Amniotic epithelial cell (primary cell): ENCODE results near the gene RGS3.
A peak's percentile ranks its signal among the peaks of the same experiment; 100 is the strongest.

Source experiments
- DNase-seq: peaks from one replicate; pipeline ENCODE4 v3.0.0-alpha.2; 2010; ENCODE audit warnings: low read depth

Gene RGS3

DNA sequence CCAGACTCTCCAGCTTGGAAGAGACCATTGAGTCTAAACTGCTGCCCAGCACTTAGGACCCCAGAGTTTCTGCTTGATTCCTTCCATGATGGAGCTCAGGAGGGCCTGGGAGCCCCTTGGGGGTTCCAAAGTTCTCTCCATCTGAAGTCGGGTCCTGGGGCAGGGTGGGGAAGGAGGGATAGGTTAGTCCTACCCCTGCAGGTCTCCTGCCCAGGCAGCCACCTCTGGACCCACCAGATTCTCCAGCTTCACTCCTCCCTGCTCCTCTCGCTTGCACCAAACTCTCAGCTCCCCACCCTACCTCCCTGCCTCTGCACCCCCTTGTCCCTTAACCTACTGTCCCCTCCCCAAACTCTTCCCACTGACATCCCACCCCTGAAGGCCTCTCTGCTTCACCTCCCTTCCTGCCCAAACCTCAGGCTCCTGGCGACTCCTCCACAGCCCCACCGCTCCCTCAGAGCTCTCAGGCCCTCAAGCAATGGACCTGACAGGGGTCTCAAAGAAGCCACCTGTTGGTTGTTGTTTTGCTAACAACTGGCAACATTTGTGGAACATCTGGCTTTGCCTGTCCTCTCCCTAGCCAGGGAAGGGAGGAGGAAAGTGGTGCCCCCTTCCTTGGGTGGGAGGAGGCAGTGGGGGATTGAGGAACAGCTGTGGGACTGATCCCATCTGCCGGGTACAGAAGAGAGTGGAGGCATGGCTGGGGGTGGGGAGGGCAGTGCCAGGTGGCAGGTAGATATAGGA is 137.5 kb downstream of the RGS3 start:
- no peak for DNase-seq

DNA sequence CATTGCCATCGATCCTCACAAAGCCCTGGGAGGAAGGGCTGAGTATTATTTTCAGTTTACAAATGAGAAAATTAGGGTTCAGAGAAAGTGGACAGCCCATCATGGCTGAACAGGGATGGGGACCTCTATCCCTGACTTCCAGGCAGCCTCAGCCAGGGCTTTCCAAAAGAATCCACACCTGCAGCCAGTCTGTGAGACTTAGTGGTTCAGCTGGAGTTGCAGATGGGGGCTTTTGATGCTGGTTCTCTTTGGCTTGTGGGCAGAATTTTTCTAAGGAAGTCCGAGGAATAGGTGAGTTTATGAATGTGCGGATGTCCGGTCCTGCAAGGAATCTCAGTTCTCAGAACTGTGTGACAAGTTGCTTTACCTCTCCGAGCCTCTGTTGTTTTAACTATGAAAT is 138.1 kb downstream of the RGS3 start:
- no peak for DNase-seq

DNA sequence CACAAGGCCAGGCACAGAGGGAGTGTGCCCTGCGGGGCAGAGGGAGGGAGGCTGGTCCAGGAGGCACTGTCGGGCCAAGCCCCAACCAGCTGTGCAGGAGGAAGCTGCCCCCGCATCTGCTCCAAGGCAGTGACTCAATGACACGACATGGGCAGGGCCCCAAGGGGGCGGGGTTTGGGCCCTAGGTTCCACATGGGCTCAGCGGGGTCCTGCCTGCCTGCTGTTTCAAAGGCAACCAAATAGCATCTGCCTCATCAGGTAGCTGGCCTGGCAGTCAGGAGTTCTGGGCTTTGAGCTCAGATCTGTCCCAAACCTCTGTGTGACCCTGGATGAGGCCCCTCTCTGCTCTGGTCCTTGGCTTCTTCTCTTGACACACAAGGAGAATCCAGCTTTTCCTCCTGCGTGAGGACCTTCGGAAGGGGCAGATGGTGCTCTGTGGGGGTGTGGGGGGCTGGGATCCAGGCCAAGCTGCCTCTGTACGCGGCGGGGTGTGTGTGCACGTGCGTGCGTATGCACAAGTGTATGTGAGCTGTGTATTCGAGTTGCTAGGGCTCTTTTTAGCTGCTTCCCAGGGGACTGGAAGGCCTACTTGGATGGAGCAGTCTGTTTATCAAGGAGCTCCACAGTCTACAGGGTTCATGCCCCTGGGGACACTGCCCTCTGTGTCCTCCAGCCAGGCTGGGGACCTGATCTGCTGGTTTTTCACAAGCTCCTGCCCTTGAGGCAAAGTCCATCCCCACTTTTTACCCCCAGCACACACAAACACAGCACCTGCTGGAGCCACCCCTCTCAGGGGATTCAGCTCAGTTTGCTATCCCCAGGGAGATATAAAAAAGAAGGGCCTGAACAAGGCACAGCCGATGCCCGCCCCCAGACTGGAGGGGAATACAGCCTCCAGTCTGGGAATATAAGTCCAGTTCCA is 138.9 kb downstream of the RGS3 start:
- DNase-seq: peak; percentile 58

DNA sequence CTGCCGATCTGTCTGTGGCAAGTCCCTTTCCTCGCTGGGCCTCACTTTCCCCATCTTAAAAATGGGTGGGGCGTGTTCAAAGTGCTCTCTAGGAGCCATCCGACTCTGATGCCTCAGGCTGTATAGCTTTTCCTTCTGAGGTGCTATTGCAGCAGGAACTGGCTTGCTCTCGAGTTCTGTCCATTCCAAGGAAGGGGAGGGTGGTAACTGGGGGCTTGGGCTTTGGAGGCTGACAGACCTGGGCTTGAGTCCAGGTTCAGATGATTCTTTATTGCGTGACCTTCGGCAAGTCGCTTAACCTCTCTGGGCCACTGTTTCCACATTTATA is 139.5 kb downstream of the RGS3 start:
- no peak for DNase-seq

DNA sequence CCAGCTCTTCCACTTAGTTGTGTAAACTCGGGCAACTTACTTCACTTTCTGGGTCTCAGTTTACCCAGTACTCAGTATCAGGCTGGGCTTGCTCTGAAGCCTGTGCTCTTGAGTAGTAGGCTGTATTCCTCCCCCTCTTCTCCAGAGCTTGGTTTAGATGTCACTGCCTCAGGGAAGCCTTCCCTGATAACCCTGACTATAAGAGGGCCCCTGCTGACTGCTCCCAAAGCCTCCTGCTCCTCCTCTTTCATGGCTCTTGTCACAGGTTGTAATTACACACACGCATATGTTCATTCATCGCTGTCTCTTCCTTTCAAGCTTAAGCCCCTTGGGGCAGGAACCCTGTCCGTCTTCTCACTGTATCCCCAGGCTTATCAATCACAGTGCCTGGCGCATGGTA is 140.2 kb downstream of the RGS3 start:
- DNase-seq: no peak

DNA sequence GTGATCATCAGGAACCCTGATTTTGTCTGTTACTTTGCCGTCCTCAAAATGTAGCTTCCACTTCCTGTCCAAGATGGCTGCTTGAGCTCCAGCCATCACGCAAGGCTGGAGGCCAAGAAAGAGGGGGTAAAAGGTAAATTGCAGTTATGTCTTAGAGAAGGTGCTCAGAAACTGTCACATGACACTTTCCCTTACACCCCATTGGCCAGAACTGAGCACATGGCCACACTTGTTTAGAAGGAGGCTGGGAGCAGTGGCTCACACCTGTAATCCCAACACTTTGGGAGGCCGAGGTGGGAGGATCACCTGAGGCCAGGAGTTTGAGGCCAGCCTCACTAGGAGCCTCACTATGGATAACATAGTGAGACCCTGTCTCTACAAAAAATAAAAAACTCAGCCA is 140.9 kb downstream of the RGS3 start:
- DNase-seq: no peak

DNA sequence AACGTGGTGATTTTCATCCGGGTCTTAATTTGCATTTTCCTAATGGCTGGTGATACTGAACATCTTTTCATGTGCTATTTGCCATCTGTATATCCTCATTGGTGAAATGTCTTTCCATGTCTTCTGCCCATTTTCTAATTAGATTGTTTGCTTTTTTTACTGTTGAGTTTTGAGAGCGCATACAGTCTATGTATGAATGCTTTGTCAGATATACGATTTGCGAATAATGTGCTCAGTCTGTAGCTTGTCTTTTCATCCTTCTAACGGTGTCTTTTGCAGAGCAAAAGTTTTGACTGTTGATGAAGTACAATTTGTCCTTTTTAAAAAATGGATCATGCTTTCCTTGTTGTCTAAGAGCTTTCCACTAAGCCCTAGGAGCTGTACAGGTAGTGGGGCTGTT is 143.0 kb downstream of the RGS3 start:
- DNase-seq: no peak

DNA sequence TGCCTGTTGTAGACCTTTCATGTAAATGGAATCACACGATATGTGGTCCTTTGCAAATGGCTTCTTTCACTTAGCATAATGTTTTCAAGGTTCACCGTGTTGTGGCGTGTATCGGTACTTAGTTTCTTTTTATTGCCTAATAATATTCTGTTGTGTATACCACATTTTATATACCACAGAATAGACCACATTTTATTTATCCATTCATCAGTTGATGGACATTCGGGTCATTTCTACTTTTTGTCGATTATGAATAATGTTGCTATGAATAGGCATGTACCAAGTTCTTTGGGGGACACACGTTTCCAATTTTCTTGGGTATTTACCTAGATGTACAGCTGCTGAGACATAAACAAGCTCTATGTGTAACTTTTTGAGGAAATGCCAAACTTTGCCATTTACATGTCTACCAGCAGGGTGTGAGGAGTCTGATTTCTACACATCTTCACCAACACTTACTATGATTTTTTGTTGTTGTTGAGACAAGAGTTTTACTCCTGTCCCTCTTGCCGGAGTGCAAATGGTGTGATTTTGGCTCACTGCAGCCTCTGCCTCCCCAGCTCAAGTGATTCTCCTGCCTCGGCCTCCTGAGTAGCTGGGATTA is 144.7 kb downstream of the RGS3 start:
- DNase-seq: no peak

DNA sequence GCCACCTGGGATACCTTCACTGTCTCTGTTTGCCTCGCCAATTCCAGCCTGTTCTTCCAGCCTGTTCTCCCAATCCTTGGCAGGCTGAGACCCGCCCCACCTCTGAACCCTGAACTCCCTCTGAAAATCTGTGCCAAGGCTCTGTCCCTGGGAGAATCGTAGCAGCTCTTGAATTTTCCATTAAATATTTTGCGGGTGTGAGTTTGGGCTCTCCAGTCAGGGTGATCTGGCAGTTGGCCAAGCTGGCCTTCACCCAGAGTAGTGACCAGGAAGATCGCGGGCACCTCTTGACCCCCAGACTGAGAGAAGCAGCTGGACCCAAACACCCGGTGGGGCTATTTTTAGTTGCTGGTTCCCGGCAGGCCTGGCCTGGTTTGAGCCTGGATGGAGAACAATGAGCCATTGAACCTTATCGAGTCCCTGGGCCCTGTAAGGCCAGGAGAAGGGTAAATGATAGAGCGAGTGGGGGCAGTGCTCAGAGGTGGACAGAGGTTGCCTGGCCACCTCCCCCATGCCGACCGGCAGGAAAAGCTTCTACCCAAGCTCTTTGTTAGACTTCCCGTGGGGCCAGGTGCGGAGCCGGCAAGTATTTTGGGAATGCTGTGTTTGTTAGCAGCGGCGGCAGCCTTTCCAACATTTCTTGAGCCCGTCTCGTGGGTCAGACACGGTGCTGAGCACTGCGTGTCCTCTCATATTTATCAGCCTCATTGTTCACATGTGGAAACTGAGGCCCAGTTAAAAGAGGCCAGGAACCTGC is 146.2 kb downstream of the RGS3 start:
- DNase-seq: no peak

DNA sequence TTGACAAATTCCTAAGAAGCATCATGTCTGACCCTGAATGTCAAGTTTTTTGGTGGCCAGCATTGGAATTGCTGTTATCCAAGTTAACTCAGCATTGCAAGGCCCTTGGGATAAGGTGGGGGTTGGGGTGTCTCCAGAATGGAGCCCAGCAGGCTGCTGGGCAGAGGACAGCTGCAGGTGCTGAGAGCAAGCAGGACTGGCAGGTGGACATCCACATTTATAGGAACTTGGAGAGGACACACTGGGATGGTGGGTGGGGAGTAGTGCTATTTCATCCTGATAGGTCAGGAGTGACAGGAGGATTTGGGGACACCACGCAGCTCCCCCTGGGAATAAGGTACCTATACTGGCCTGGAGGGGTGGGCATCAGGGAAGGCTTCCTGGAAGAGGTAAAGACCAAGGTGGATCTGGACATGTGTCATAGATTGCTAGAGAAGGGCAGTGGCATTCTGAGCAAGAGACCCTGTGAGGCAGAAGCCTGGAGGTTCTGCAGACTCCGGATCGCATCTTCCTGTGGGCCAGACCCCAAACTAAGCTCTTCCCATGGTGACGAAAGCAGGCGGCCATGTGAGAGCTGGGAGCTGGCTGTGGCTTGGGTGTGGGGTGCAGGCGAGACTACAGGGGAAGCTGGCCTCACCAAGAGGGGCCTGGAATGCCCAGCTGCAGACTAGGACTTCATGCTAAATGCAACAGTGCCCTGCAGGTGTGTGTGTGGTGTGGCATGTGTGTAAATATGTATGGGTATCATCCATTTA is 148.1 kb downstream of the RGS3 start:
- DNase-seq: no peak

DNA sequence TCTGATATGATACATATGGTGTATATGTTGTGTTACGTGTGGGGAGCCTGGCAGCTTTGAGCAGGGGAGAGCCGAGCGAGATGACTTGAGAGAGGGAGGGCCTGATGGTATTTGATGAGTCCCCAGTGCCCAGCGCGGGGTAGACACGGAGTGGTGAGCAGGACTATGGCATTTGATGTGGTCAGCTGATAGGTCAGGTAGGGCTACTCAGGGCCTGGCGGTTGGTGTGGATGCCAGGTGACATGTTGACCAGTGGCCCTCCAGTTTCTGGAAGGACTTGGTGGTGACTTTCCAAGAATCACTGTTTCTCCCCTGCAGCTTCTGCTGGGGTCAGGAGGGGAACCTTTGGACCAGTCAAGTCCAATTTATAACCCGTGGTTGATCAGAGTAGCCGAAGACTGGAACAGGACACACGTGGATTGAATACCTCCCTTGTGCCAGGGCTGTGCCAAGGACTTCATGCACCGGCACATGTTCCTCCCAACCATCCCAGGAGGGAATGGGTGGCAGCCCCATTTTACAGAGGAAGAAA is 148.8 kb downstream of the RGS3 start:
- DNase-seq: no peak

DNA sequence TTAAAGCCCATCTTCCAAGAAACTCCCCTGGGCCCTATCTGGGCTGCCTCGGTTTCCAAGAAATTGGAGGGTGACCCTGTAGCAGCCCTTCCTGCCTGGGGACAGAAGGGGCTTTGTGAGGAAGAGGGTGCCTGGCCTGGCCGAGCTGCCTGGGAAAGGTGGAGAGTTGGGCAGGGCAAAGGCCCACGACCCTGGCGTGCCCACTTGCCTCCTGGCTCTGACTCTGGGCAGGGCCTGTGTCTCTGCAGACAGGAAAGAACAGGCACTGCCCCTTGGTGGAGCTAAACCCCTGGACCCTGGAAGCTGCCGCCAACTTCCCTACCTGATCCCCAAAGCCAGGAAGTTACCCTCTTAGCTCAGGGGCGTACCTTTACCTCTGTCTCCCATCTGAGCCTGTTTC is 149.3 kb downstream of the RGS3 start:
- DNase-seq: no peak

DNA sequence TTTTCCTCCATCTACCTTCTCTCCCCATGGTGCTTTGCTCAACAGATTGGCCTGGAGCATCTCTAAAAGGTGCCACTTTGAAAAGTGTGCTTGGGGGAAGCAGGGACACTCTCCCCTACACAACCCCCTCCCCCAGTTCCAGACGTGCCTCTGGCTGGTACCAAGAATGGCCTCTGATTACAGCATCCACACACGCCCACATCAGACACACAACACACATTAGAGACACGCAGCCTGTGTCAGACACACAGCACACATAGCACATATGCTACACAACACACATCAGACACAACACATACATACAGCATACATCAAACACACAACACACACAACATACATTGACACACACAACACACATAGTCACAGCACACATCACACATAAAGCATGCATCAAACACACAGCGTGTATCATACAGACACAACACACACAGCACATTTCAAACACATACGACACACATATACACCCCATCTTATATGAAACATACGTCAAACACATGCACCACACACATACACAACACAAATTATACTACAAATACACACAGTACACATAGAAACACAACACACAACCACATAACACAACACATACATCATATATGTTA is 150.4 kb downstream of the RGS3 start:
- no peak for DNase-seq

DNA sequence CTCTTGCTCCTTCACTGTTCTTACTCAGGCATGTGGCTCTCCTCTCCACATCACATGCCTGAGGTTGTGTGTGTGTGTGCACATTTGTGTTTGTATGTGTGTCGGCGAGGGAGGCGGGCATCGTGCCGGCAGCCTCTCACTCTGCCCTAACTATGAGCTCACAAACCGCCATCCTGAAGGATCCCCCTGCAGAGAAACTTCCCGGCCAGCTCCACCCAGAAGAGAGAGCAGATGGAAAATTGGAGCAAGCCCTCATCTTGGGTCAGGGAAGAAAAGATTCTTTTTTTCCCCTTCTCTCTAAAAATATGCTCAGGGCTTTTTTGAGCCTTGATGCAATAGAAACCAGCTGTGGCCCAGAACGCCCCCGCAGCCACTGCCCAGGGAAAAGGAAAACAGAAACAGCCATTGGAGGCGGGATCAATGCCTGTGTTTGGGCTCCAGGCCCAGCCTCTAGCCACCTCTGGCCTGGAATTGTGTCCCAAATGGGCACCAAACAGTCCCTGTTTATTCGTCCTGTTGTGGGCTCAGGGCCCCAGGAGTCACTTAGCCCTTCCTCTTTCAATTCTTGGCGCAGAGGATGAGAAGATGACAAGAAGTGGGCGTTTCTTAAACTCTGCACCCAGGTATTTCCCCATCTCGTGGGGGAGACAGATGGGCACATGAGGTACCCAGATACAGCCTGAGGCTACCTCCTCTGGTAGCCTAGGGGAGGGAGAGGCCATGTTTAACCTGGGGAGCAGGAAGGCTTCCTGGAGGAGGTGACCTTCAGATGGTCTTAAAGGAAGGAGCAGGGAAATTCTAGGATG is 151.5 kb downstream of the RGS3 start:
- no peak for DNase-seq

DNA sequence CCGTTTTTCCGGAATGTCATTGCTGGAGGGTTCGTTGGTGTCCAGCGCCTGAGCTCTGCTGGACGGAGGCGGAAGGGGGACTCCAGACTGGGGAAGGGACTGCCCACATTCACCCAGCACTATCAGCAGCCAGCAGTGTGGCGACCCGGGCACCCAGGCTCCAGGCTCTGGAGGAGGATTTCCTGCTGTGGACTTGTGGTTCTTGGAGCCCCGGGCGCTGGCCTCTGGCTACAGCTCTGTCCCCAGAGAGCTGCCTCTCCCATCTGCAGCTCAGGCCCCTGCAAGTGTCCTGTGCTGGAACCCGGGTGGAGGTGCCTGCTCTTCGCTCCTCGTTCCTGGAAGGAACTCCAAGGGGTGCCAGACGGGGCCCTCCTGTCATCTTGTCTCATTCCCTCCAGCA is 152.6 kb downstream of the RGS3 start:
- DNase-seq: no peak

DNA sequence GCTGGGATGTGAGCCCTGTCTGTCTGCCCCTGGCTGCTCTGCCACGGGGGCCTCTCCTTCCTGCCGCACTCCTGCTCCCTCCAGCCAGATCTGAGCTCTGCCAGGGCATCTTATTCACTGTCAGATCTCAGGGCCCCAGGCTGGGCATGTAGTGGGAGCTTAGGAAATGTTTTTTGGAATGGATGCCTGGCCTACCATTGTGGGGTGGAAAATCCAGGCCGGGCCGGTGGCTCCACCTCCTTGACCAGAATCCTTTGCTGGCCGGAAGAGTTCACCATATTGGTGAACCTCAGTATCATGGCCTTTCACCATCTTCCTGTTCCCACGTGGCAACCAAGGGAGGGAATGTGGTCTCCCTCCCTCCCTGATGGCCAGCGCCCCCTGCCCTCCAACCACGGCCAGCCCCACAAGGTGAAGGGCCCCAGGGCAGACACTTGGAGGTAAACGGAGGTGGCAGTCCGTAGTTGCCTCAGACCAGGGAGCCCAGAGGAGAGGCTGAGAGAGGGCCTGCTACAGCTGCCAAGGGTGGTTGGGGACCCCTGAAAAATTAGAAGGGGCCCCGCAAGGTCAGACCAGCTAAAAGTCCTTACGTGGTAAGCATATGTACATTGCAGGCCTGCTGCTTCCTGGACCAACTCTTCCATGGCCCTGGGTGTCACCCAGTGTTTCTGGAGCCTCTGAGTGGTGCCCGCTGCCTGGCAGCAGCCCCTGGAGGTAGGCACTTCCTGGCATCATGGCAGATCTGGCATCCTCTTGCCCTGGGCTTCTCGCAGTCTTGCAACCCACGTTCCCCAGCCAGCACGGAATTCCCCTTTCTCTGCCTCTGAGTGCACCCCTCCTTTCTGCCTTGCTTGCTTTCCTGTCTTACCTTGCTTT is 153.3 kb downstream of the RGS3 start:
- DNase-seq: no peak

DNA sequence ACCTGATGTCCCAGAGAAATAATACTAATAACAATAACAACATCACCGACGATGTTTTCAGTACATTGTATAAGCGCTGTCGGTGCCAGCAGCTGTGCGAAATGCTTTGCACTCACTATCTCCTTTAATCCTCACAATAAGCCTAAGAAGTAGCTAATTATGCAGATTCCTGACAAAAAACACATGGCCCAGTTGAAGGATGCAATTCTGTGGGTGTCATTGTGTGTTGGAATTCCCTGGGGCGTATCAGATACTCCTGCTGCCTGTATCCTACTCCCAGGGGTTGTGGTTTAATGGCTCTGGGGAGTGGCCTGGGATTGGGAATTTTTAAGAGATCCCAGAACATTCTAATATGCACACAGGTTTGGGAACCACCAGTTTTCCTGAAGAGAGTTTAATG is 154.0 kb downstream of the RGS3 start:
- DNase-seq: peak; percentile 67

DNA sequence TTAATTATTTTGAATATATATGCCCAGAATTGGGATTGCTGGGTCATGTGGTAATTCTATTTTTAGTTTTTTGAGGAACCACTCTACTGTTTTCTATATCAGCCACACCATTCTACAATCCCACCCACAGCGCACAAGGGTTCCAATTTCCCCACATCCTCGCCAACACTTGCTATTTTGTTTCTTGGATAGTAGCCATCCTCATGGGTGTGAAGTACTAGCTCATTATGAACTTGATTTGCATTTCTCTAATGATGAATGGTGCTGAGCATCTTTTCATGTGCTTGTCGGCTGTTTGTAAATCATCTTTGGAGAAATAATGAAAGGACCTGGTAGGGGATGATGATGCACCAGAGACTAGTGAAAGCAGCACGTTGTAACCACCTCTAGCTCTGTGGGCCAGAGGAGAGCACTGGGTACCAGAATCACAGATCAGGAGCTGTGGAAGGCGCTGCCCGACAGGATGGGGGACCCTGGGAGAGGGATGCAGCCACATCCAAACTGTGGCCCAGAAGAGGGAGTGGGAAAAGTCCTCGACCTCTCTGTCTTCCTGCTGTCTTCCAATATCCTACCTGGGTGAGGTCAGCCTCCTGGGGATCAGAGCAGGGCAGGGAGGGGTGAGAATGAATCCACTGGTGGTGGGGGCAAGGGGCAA is 155.4 kb downstream of the RGS3 start:
- no peak for DNase-seq
